Colonic mucosa (tissue), 4 donors: ENCODE measurements around the gene TLDC2. TPM values are rescaled to one million over a fixed set of nuclear protein-coding genes. Genes with fewer than 3 reads are reported as not detected.
"Not testable (repeated sequence)": the region's sequence is repeated elsewhere in the genome, so short reads cannot be mapped to it uniquely, and the experiment has no call there.

ENCODE experiments used
- DNase-seq: peaks from one replicate; pipeline ENCODE4 v3.0.0-alpha.2; 2020
- H3K27ac ChIP-seq: fragments of 200-600 bp; one replicate; pipeline ENCODE4 v1.8.0; 2021
- H3K27me3 ChIP-seq: fragments of 200-600 bp; one replicate; pipeline ENCODE4 v1.8.0; 2021
- H3K36me3 ChIP-seq: fragments of 200-600 bp; one replicate; pipeline ENCODE4 v1.8.0; 2021
- H3K4me1 ChIP-seq: fragments of 200-600 bp; one replicate; pipeline ENCODE4 v1.8.0; 2021; ENCODE audit warnings: mild to moderate bottlenecking
- H3K4me3 ChIP-seq: fragments of 200-600 bp; one replicate; pipeline ENCODE4 v1.8.0; 2021
- H3K9ac ChIP-seq, 2 donors: one replicate each; pipeline ENCODE4 v1.7.0; 2013; ENCODE audit warnings: control low read depth in 2 of 2, low read depth in 2 of 2, low read length in 2 of 2
- H3K9me3 ChIP-seq: fragments of 200-600 bp; one replicate; pipeline ENCODE4 v1.8.0; 2021
- intact Hi-C: fragments of 100-400 bp; cut with DNase I; formaldehyde crosslinking; loops from one replicate; pipeline ENCODE4 v1.14.1; 2022
- total RNA-seq, 2 donors: library from RNA; stranded (reverse); fragmentation: NEBNext Ultra II Directional in 1 of 2; extraction: Animal tissue kit (Norgen Biotek cat#: 25700) in 1 of 2; gene quantifications; one replicate each; pipeline ENCODE4 v1.2.1, GENCODE V29; 2021
- TF ChIP-seq, protein P1 (sequence below): fragments of 200-600 bp; IDR thresholded peaks from one replicate; pipeline ENCODE4 v1.8.0; 2022; ENCODE audit warnings: antibody characterized with exemption, mild to moderate bottlenecking
- donor health status: healthy.
- donor health status: DM: no; HTN: no; CAD: no.
- donor health status: DM: no; HTN: no; CAD: no.

Gene TLDC2
- total RNA-seq, 2 donors from 2014 or later: 18.1 to 29.7 TPM

DNA sequence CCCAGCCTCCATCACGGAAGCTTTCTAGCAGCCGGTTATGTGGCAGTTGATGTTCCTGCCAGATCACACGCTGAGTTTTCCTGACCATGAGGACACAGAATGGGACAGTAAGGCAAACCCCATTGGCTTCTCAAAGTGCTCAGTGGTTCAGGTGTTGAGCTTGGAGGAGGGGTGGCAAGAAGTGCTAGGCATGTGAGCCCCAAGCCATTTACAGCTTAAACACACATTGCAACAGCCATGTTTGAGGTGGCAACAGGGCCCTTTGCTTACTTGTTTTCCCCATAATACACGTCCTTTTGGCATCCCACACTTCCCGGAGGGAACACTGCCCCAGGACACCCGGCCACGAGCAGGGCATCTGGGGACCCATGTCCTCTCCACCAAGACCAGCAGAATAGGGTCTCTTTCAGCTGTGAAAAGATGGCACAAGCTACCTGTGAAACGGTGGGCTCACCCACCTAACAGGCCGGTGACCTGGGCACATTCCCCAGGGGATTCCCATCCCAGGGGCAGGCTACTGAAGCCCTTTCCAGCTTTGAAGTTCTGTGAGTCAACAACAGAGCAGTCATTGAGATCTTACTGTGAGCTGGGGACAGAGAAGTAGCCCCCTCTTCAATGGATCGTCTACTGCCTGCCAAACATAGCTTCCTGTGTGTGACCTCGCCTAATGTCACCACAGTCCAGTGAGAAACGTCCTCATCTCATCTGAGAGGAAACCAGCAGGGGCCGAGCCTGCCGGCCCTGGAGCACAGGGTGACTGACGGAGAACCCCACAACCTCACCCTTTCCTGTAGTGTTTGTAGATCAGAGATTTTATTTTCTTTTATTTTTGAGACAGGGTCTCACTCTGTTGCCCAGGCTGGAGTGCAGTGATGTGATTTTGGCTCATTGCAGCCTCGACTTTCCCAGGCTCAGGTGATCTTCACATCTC lies 4.0 kb upstream of the TLDC2 start:
- Histone ChIP-seq H3K27me3 (no peaks in the 10 kb centered on the region), H3K36me3 (no peaks in the 10 kb centered on the region), H3K4me3 (no peak overlapping the region), H3K9ac (no peak overlapping the region), H3K4me1 (peaks cover 4% of the 10 kb centered on the region), H3K27ac (no peak overlapping the region), H3K9me3 (no peaks in the 10 kb centered on the region)
- DNase-seq: no peak
- intact Hi-C loops: no loop called here
- TF ChIP-seq, protein P1, sequence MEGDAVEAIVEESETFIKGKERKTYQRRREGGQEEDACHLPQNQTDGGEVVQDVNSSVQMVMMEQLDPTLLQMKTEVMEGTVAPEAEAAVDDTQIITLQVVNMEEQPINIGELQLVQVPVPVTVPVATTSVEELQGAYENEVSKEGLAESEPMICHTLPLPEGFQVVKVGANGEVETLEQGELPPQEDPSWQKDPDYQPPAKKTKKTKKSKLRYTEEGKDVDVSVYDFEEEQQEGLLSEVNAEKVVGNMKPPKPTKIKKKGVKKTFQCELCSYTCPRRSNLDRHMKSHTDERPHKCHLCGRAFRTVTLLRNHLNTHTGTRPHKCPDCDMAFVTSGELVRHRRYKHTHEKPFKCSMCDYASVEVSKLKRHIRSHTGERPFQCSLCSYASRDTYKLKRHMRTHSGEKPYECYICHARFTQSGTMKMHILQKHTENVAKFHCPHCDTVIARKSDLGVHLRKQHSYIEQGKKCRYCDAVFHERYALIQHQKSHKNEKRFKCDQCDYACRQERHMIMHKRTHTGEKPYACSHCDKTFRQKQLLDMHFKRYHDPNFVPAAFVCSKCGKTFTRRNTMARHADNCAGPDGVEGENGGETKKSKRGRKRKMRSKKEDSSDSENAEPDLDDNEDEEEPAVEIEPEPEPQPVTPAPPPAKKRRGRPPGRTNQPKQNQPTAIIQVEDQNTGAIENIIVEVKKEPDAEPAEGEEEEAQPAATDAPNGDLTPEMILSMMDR: no peak

DNA sequence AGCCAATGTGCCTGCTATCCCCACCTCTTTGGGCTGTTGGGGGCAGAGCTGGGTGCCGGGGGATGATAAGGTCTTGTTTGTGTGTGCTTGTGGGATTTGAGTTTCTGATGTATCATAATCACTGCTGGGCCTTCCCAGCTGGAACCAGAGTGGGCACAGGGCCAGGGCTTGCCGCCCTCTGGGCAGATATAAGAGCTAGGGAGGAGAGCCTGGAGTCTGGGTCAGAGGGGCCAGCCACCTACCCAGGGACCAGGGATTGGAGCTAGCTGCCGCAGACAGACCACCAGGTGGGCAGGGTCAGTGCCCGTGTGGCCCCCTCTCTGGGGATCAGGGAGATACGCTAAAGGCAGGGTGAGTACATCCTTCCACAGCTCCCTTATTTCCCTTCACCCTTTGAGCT lies 3.1 kb upstream of the TLDC2 start:
- intact Hi-C loops: no loop called here

DNA sequence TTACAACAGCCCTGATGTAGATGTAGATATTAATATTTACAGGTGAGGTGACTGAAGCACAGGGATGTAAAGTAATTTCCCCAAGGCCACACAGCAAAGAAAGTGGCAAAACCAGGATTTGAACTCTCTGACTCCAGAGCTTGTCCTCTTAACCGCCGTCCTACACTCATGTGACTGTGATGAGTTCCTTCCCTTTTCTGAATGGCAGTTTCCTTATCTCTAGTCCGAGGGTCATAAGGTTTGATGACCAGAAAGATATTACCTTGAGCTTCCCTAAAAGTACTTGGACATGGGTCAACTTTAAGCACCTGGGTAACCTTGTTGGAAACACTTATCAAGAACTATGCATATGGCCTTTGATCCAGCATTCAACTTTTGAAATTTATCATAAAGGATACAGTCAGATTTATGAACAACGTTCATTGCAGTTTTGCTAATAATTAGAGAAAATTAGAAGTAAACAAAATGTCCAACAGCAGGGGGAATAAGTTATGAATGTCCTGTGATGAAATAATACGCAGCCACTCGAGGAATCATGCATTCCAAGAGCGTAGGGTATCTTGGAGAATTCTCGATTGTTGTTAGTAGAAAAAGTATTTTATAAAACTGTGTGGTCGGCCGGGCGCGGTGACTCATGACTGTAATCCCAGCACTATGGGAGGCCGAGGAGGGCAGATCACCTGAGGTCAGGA lies 2.3 kb upstream of the TLDC2 start:
- TF ChIP-seq, protein P1: no peak
- Histone ChIP-seq H3K4me1 (peaks cover 4% of the 10 kb centered on the region), H3K36me3 (no peaks in the 10 kb centered on the region), H3K9me3 (no peaks in the 10 kb centered on the region), H3K27me3 (no peaks in the 10 kb centered on the region), H3K4me3 (no peak overlapping the region), H3K27ac (no peak overlapping the region), H3K9ac (no peak overlapping the region)
- intact Hi-C loops: no loop called here
- no peak for DNase-seq

More for the DNA sequence above, 3.1 kb upstream of the TLDC2 start:
- TF ChIP-seq, protein P1: no peak
- Histone ChIP-seq H3K4me3 (no peak overlapping the region), H3K27ac (no peak overlapping the region), H3K4me1 (peaks cover 4% of the 10 kb centered on the region), H3K9ac (no peak overlapping the region), H3K27me3 (no peaks in the 10 kb centered on the region), H3K9me3 (no peaks in the 10 kb centered on the region), H3K36me3 (no peaks in the 10 kb centered on the region)
- DNase-seq: no peak

DNA sequence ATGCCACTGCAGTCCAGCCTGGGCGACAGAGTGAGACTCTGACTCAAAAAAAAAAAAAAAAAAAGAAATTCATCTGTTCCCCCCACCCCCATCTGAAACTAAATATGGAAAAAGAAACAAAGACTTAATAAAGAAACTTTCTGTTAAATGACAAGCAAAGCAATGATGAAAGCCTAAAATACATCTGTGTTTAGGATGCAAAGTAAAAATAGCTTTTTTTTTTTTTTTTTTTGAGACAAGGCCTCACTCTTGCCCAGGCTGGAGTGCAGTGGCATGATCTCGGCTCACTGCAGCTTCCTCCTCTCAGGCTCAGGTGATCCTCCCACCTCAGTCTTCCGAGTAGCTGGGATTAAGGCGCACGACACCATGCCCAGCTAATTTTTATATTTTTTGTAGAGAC lies 845 bp upstream of the TLDC2 start:
- H3K9ac ChIP-seq, H3K36me3 ChIP-seq, DNase-seq, H3K4me1 ChIP-seq, H3K27me3 ChIP-seq, H3K4me3 ChIP-seq, intact Hi-C loops, H3K9me3 ChIP-seq: not testable (repeated sequence)
- peak overlapping the region; percentile 76 for H3K27ac ChIP-seq

DNA sequence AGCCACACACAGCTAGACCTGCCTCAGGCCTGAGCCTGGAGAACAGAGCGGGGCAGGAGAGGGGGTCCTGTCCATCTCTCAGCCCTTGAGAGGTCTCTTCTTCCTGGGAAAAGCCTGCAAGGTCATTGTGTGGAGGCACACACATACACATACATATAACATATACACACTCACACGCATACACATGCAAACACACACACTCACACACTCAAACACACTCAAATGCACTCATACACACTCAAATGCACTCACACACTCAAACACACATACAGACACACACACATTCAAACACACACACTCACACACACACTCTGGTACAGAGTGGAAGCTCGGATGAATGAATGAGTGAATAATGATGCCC lies 515 bp downstream of the TLDC2 start:
- H3K9me3 ChIP-seq: no peaks in the 10 kb centered on the region
- H3K27me3 ChIP-seq: no peaks in the 10 kb centered on the region
- peaks cover 4% of the 10 kb centered on the region for H3K4me1 ChIP-seq
- H3K36me3 ChIP-seq: no peaks in the 10 kb centered on the region
- intact Hi-C loops: no loop called here
- H3K9ac ChIP-seq: peak overlapping the region; percentile 47 to 88
- TF ChIP-seq, protein P1: no peak
- H3K4me3 ChIP-seq: peak overlapping the region; percentile 30
- H3K27ac ChIP-seq: peak overlapping the region; percentile 76
- DNase-seq: no peak

DNA sequence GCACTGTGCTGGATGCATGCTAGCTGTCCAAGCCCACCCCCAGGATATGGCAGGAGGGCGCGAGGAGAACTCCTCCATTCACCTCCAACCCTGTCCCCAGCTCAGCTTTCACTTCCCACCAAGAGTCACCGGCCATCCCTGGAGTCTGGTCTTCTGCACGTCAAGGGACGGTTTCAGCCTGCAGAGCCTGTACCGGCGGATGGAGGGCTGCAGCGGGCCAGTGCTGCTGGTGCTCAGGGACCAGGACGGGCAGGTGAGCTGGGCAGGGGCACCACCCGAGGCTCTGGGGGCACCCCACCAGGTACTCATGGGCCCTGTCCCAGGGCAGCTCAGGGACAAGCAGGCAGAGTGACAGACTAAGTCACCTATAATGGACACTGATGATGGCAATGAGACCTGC lies 3.0 kb downstream of the TLDC2 start:
- TF ChIP-seq, protein P1: no peak
- intact Hi-C loops: no loop called here
- Histone ChIP-seq H3K4me3 (no peak overlapping the region), H3K27me3 (no peaks in the 10 kb centered on the region), H3K36me3 (no peaks in the 10 kb centered on the region), H3K9ac (no peak overlapping the region), H3K9me3 (no peaks in the 10 kb centered on the region), H3K27ac (no peak overlapping the region), H3K4me1 (peaks cover 4% of the 10 kb centered on the region)
- no peak for DNase-seq
